Measurements from ENCODE around the gene TNFSF11. TPM values are rescaled to one million over a fixed set of nuclear protein-coding genes. Genes with fewer than 3 reads are reported as not detected.
A peak's percentile ranks its signal among the peaks of the same experiment; 100 is the strongest.

Gene TNFSF11
- not detected for polyA plus RNA-seq (ENCODE audit: low read depth in 6 of 6)

- H3K27ac Mint-ChIP-seq = peak within 1 kb of the TSS in 4 of 6 donors; percentile 69 to 86 (median 75)
- peaks cover 14 to 17% (median 16%) of the 10 kb centered on the region in 3 donors for H3K4me1 Mint-ChIP-seq
- H3K9me3 Mint-ChIP-seq = peaks cover 0 to 11% (median 5%) of the 10 kb centered on the region in 7 donors
- peaks cover 26 to 41% (median 30%) of the 10 kb centered on the region in 3 donors for H3K27me3 Mint-ChIP-seq
- DNase-seq (no peak), ATAC-seq (ENCODE audit: low read depth in 2 of 2) (no peak)
- peak within 1 kb of the TSS; percentile 79 to 91 (median 86) for H3K4me3 Mint-ChIP-seq
- H3K36me3 Mint-ChIP-seq = no peaks in the 10 kb centered on the region
These were observed at the start of gene TNFSF11 for GRCh38 chr13:42574011-42574410. TNFSF11 (plus strand) TSS chr13:42574152; CDS start chr13:42574304, 152 bp downstream.

GRCh38 chr13:42524487-42525034 is 49.4 kb upstream of the TNFSF11 start:
- ATAC-seq (ENCODE audit: low read depth in 2 of 2) (peak; percentile 83 to 85), DNase-seq (peak; percentile 26)
- Mint-ChIP-seq H3K9me3 (peaks cover 0 to 10% (median 0%) of the 10 kb centered on the region in 7 donors), H3K27ac (peak overlapping the region in 2 of 6 donors; percentile 69 to 73), H3K4me1 (peaks cover 11 to 20% (median 12%) of the 10 kb centered on the region in 3 donors), H3K4me3 (no peak overlapping the region), H3K36me3 (peaks cover 0 to 3% of the 10 kb centered on the region in 2 donors), H3K27me3 (peaks cover 4 to 11% (median 10%) of the 10 kb centered on the region in 3 donors)

- ATAC-seq (ENCODE audit: low read depth in 2 of 2) = no peak
- H3K4me1 Mint-ChIP-seq = peaks cover 11 to 22% (median 12%) of the 10 kb centered on the region in 3 donors
- H3K4me3 Mint-ChIP-seq = no peak overlapping the region
- peaks cover 4 to 11% (median 10%) of the 10 kb centered on the region in 3 donors for H3K27me3 Mint-ChIP-seq
- H3K9me3 Mint-ChIP-seq = peaks cover 0 to 8% (median 0%) of the 10 kb centered on the region in 7 donors
- H3K36me3 Mint-ChIP-seq = no peaks in the 10 kb centered on the region
- peak overlapping the region in 1 of 6 donors; percentile 7 for H3K27ac Mint-ChIP-seq
- no peak for DNase-seq
These were observed 48.9 kb upstream of the TNFSF11 start for GRCh38 chr13:42525035-42525504.

- DNase-seq = no peak
- Mint-ChIP-seq H3K27ac (no peak overlapping the region), H3K9me3 (peaks cover 0 to 6% (median 0%) of the 10 kb centered on the region in 7 donors), H3K27me3 (peaks cover 4 to 11% (median 10%) of the 10 kb centered on the region in 3 donors), H3K36me3 (no peaks in the 10 kb centered on the region), H3K4me3 (no peak overlapping the region), H3K4me1 (peaks cover 18 to 31% (median 20%) of the 10 kb centered on the region in 3 donors)
- ATAC-seq (ENCODE audit: low read depth in 2 of 2) = no peak
These were observed 47.7 kb upstream of the TNFSF11 start for GRCh38 chr13:42526276-42526675.

GRCh38 chr13:42526804-42527203 is 47.1 kb upstream of the TNFSF11 start:
- ATAC-seq (ENCODE audit: low read depth in 2 of 2) (no peak), DNase-seq (no peak)
- H3K9me3 Mint-ChIP-seq = peaks cover 0 to 6% (median 0%) of the 10 kb centered on the region in 7 donors
- no peaks in the 10 kb centered on the region for H3K36me3 Mint-ChIP-seq
- H3K27me3 Mint-ChIP-seq = peaks cover 4 to 11% (median 10%) of the 10 kb centered on the region in 3 donors
- no peak overlapping the region for H3K4me3 Mint-ChIP-seq
- peaks cover 22 to 32% (median 23%) of the 10 kb centered on the region in 3 donors for H3K4me1 Mint-ChIP-seq
- H3K27ac Mint-ChIP-seq = no peak overlapping the region

GRCh38 chr13:42532561-42533335 is 41.2 kb upstream of the TNFSF11 start:
- peaks cover 0 to 7% of the 10 kb centered on the region in 2 donors for H3K36me3 Mint-ChIP-seq
- peaks cover 0 to 6% (median 3%) of the 10 kb centered on the region in 7 donors for H3K9me3 Mint-ChIP-seq
- H3K4me3 Mint-ChIP-seq = peak overlapping the region in 6 of 8 donors; percentile 17 to 72 (median 62)
- DNase-seq = peak; percentile 51
- peak; percentile 89 to 93 for ATAC-seq (ENCODE audit: low read depth in 2 of 2)
- peak overlapping the region; percentile 26 to 90 (median 36) for H3K27ac Mint-ChIP-seq
- peaks cover 28 to 31% (median 30%) of the 10 kb centered on the region in 3 donors for H3K4me1 Mint-ChIP-seq
- peaks cover 4 to 8% (median 5%) of the 10 kb centered on the region in 3 donors for H3K27me3 Mint-ChIP-seq

- no peak for ATAC-seq (ENCODE audit: low read depth in 2 of 2)
- Mint-ChIP-seq H3K4me3 (peak overlapping the region in 2 of 8 donors; percentile 68 to 72), H3K27ac (peak overlapping the region in 1 of 6 donors; percentile 26)
These were observed 40.7 kb upstream of the TNFSF11 start for GRCh38 chr13:42533336-42533591.

GRCh38 chr13:42534785-42535184 is 39.2 kb upstream of the TNFSF11 start:
- Mint-ChIP-seq H3K4me1 (peaks cover 27 to 31% (median 28%) of the 10 kb centered on the region in 3 donors), H3K9me3 (peaks cover 0 to 10% (median 3%) of the 10 kb centered on the region in 7 donors), H3K4me3 (no peak overlapping the region), H3K27me3 (peaks cover 0 to 8% (median 4%) of the 10 kb centered on the region in 3 donors), H3K27ac (no peak overlapping the region), H3K36me3 (peaks cover 0 to 7% of the 10 kb centered on the region in 2 donors)
- ATAC-seq (ENCODE audit: low read depth in 2 of 2) = no peak
- no peak for DNase-seq

More at GRCh38 chr13:42533336-42533591, 40.7 kb upstream of the TNFSF11 start:
- no peak for DNase-seq
- H3K4me1 Mint-ChIP-seq = peaks cover 28 to 31% (median 30%) of the 10 kb centered on the region in 3 donors
- H3K27me3 Mint-ChIP-seq = peaks cover 4 to 8% (median 5%) of the 10 kb centered on the region in 3 donors
- peaks cover 0 to 7% of the 10 kb centered on the region in 2 donors for H3K36me3 Mint-ChIP-seq
- peaks cover 0 to 10% (median 3%) of the 10 kb centered on the region in 7 donors for H3K9me3 Mint-ChIP-seq

- no peak overlapping the region for H3K27ac Mint-ChIP-seq
- no peak overlapping the region for H3K4me3 Mint-ChIP-seq
- peaks cover 0 to 7% of the 10 kb centered on the region in 2 donors for H3K36me3 Mint-ChIP-seq
- ATAC-seq (ENCODE audit: low read depth in 2 of 2) (no peak), DNase-seq (no peak)
- H3K9me3 Mint-ChIP-seq = peaks cover 0 to 7% (median 3%) of the 10 kb centered on the region in 7 donors
- H3K4me1 Mint-ChIP-seq = peaks cover 3 to 4% (median 4%) of the 10 kb centered on the region in 3 donors
- H3K27me3 Mint-ChIP-seq = peaks cover 0 to 15% (median 4%) of the 10 kb centered on the region in 3 donors
These were observed 35.0 kb upstream of the TNFSF11 start for GRCh38 chr13:42538996-42539395.

GRCh38 chr13:42539670-42540069 is 34.3 kb upstream of the TNFSF11 start:
- Mint-ChIP-seq H3K4me3 (peak overlapping the region in 1 of 8 donors; percentile 35), H3K27ac (no peak overlapping the region), H3K9me3 (peaks cover 0 to 7% (median 2%) of the 10 kb centered on the region in 7 donors), H3K36me3 (peaks cover 0 to 7% of the 10 kb centered on the region in 2 donors), H3K4me1 (no peaks in the 10 kb centered on the region), H3K27me3 (peaks cover 0 to 15% (median 8%) of the 10 kb centered on the region in 3 donors)
- ATAC-seq (ENCODE audit: low read depth in 2 of 2) (no peak), DNase-seq (no peak)

GRCh38 chr13:42543215-42543797 is 30.6 kb upstream of the TNFSF11 start:
- no peak for DNase-seq
- Mint-ChIP-seq H3K9me3 (peaks cover 0 to 1% (median 0%) of the 10 kb centered on the region in 7 donors), H3K27me3 (peaks cover 3 to 7% (median 5%) of the 10 kb centered on the region in 3 donors), H3K4me3 (no peak overlapping the region), H3K36me3 (no peaks in the 10 kb centered on the region), H3K4me1 (peaks cover 0 to under 1% (median under 1%) of the 10 kb centered on the region in 3 donors), H3K27ac (no peak overlapping the region)
- ATAC-seq (ENCODE audit: low read depth in 2 of 2) = no peak

- no peak overlapping the region for H3K4me3 Mint-ChIP-seq
- H3K27me3 Mint-ChIP-seq = peaks cover 7 to 11% (median 10%) of the 10 kb centered on the region in 3 donors
- peaks cover 0 to 1% (median 0%) of the 10 kb centered on the region in 7 donors for H3K9me3 Mint-ChIP-seq
- ATAC-seq (ENCODE audit: low read depth in 2 of 2) = no peak
- DNase-seq = no peak
- peaks cover 8 to 12% (median 11%) of the 10 kb centered on the region in 3 donors for H3K4me1 Mint-ChIP-seq
- H3K27ac Mint-ChIP-seq = no peak overlapping the region
- H3K36me3 Mint-ChIP-seq = no peaks in the 10 kb centered on the region
These were observed 29.6 kb upstream of the TNFSF11 start for GRCh38 chr13:42544246-42544926.
